ENCODE data around the gene MST1. TPM values are rescaled to one million over a fixed set of nuclear protein-coding genes. Genes with fewer than 3 reads are reported as not detected.

The MST1 gene
- total and polyA plus RNA-seq, 9 of the 15 experiments (the other 6 are each of a cell fraction or from before 2014, with no cell fraction given), result 0.08 to 1.8 (median 0.40) TPM

- TF ChIP-seq, protein P1, sequence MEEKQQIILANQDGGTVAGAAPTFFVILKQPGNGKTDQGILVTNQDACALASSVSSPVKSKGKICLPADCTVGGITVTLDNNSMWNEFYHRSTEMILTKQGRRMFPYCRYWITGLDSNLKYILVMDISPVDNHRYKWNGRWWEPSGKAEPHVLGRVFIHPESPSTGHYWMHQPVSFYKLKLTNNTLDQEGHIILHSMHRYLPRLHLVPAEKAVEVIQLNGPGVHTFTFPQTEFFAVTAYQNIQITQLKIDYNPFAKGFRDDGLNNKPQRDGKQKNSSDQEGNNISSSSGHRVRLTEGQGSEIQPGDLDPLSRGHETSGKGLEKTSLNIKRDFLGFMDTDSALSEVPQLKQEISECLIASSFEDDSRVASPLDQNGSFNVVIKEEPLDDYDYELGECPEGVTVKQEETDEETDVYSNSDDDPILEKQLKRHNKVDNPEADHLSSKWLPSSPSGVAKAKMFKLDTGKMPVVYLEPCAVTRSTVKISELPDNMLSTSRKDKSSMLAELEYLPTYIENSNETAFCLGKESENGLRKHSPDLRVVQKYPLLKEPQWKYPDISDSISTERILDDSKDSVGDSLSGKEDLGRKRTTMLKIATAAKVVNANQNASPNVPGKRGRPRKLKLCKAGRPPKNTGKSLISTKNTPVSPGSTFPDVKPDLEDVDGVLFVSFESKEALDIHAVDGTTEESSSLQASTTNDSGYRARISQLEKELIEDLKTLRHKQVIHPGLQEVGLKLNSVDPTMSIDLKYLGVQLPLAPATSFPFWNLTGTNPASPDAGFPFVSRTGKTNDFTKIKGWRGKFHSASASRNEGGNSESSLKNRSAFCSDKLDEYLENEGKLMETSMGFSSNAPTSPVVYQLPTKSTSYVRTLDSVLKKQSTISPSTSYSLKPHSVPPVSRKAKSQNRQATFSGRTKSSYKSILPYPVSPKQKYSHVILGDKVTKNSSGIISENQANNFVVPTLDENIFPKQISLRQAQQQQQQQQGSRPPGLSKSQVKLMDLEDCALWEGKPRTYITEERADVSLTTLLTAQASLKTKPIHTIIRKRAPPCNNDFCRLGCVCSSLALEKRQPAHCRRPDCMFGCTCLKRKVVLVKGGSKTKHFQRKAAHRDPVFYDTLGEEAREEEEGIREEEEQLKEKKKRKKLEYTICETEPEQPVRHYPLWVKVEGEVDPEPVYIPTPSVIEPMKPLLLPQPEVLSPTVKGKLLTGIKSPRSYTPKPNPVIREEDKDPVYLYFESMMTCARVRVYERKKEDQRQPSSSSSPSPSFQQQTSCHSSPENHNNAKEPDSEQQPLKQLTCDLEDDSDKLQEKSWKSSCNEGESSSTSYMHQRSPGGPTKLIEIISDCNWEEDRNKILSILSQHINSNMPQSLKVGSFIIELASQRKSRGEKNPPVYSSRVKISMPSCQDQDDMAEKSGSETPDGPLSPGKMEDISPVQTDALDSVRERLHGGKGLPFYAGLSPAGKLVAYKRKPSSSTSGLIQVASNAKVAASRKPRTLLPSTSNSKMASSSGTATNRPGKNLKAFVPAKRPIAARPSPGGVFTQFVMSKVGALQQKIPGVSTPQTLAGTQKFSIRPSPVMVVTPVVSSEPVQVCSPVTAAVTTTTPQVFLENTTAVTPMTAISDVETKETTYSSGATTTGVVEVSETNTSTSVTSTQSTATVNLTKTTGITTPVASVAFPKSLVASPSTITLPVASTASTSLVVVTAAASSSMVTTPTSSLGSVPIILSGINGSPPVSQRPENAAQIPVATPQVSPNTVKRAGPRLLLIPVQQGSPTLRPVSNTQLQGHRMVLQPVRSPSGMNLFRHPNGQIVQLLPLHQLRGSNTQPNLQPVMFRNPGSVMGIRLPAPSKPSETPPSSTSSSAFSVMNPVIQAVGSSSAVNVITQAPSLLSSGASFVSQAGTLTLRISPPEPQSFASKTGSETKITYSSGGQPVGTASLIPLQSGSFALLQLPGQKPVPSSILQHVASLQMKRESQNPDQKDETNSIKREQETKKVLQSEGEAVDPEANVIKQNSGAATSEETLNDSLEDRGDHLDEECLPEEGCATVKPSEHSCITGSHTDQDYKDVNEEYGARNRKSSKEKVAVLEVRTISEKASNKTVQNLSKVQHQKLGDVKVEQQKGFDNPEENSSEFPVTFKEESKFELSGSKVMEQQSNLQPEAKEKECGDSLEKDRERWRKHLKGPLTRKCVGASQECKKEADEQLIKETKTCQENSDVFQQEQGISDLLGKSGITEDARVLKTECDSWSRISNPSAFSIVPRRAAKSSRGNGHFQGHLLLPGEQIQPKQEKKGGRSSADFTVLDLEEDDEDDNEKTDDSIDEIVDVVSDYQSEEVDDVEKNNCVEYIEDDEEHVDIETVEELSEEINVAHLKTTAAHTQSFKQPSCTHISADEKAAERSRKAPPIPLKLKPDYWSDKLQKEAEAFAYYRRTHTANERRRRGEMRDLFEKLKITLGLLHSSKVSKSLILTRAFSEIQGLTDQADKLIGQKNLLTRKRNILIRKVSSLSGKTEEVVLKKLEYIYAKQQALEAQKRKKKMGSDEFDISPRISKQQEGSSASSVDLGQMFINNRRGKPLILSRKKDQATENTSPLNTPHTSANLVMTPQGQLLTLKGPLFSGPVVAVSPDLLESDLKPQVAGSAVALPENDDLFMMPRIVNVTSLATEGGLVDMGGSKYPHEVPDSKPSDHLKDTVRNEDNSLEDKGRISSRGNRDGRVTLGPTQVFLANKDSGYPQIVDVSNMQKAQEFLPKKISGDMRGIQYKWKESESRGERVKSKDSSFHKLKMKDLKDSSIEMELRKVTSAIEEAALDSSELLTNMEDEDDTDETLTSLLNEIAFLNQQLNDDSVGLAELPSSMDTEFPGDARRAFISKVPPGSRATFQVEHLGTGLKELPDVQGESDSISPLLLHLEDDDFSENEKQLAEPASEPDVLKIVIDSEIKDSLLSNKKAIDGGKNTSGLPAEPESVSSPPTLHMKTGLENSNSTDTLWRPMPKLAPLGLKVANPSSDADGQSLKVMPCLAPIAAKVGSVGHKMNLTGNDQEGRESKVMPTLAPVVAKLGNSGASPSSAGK (IDR thresholded peaks at IDR 0.05), result peak; percentile 87
- no peak for TF ChIP-seq ZNF3 (CRISPR knock-in tag; IDR thresholded peaks at IDR 0.05)
- peak; percentile 69 to 75; a peak in 3 of 4 replicates for TF ChIP-seq NRF1 (conservative IDR thresholded peaks at IDR 0.05 in 1 of 2, IDR thresholded peaks at IDR 0.05 in 1 of 2)
- TF ChIP-seq ATF1 (CRISPR knock-in tag; IDR thresholded peaks at IDR 0.05), result peak; percentile 26; the same call in 1 of the 2 replicates
- peak; percentile 47 for TF ChIP-seq ATF1 (tag; IDR thresholded peaks at IDR 0.05)
- no peak for TF ChIP-seq KAT2B (IDR thresholded peaks at IDR 0.05; ENCODE audit: low read depth, low read length)
- 0 out of 2 replicates have a peak, but pooled peaks have one; percentile 51 for TF ChIP-seq ZNF395 (CRISPR knock-in tag; IDR thresholded peaks at IDR 0.05)
- peak; percentile 41 for TF ChIP-seq CCNT2 (IDR thresholded peaks at IDR 0.05; ENCODE audit: borderline replicate concordance, extremely low read depth, insufficient read length, low read depth, low read length)
- TF ChIP-seq TBP (optimal IDR thresholded peaks at IDR 0.05; ENCODE audit: low read depth, low read length), result peak; percentile 18
- TF ChIP-seq SIN3A (IDR thresholded peaks at IDR 0.05; ENCODE audit: borderline replicate concordance in 2 of 2, control insufficient read depth in 1 of 2, low read depth in 2 of 2, low read length in 2 of 2), result peak in 1 of 2 experiments; percentile 46; a peak in 1 of 4 replicates
- peak; percentile 92 for TF ChIP-seq GABPA (tag; conservative IDR thresholded peaks at IDR 0.05; ENCODE audit: low read depth)
Observed at GRCh38 chr3:49673715-49674496, 15.4 kb downstream of the MST1 start, which contains the start of gene APEH (continued).
